B cell (primary cell): ENCODE data around the gene RTL5.

Experiments
- CTCF ChIP-seq: fragments of 200-600 bp; IDR thresholded peaks from one replicate; pipeline ENCODE4 v1.8.0; 2022; ENCODE audit warnings: antibody characterized with exemption, mild to moderate bottlenecking
- EZH2 ChIP-seq: IDR thresholded peaks from 2 replicates; pipeline ENCODE4 v1.6.1; 2012; ENCODE audit warnings: borderline replicate concordance, low read depth, mild to moderate bottlenecking, moderate library complexity, low read length; ENCODE audit not compliant: insufficient read depth, poor library complexity, severe bottlenecking

- no peak for TF ChIP-seq CTCF
- no peak for TF ChIP-seq EZH2
Measured at GRCh38 chrX:72122621-72123337, 8.9 kb downstream of the RTL5 start.
